Measurements from ENCODE around the gene ACSF3.

Gene ACSF3

DNA sequence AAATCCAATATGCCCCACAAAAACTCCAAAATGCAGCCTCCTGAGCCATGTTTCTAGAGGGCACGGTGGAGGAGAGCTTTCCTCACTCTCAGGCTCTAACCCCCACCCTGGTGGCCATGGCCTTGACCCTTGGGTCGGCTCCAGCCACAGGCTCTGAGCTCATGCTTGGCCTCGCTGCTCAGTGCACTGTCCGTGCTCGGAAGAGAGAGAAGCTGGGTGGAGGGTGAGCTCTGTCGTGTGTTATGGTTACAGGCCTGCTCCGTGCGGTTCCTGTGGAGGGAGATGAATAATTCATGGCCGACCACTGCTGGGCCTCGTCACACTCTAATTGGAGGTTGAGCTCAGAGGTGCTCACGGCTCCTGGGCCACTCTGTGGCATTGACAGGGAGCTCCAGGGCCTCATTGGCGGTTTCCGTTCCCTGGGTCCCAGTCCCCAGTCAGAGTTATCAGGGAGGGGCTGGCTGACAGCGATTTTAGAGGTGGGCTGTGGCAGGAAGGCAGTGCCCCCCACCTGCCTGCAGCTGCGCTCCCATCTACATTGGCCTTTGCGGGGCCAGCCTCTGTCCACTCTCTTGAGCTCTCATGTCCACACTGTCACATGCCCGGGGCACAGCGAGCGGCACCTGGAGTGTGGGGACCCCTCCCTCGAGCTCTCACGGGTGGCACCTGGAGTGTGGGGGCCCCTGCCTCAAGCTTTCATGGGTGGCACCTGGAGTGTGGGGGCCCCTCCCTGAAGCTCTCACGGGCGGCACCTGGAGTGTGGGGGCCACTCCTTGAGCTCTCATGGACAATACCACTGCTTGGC lies 24.9 kb downstream of the ACSF3 start:
- Mint-ChIP-seq H3K4me1 (ENCODE audit: low read depth in 2 of 2) (peaks cover 19 to 32% of the 10 kb centered on the region in 2 donors), H3K9me3 (no peaks in the 10 kb centered on the region), H3K27me3 (no peaks in the 10 kb centered on the region), H3K27ac (peak overlapping the region; percentile 79 to 81), H3K36me3 (ENCODE audit: insufficient read depth) (peaks cover 19% of the 10 kb centered on the region), H3K4me3 (no peak overlapping the region)
- no peak for DNase-seq
- no peak for ATAC-seq (replicated peaks)

DNA sequence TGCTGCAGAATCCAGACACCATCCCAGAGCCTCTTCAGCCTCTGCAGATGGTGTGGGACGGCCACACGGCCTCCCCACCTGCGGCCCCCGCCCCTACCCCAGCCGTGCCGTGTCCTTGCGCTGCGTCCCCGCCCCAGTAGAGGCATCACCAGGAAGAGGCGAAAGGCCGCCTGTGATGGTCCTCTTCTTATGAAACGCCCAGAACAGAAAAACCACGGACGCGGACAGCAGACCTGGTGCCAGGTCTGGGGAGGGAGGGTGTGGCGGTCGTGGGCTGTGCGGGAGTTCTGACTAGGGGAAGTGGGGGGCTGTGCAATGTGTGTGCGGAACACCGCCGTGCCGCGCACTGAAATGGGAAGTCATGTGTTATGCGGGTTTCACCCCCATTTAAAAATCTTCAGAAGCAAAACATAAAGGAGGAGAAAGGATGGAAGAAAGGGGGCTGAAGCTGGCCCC lies 25.5 kb downstream of the ACSF3 start:
- Mint-ChIP-seq H3K27ac (peak overlapping the region; percentile 46 to 81), H3K9me3 (no peaks in the 10 kb centered on the region)

GRCh38 chr16:89119661-89120141 lies 26.0 kb downstream of the ACSF3 start:
- ATAC-seq (replicated peaks) (no peak), DNase-seq (no peak)
- H3K27me3 Mint-ChIP-seq: no peaks in the 10 kb centered on the region
- no peaks in the 10 kb centered on the region for H3K9me3 Mint-ChIP-seq
- H3K4me1 Mint-ChIP-seq (ENCODE audit: low read depth in 2 of 2): peaks cover 15 to 25% of the 10 kb centered on the region in 2 donors
- H3K27ac Mint-ChIP-seq: peak overlapping the region; percentile 46 to 81
- no peak overlapping the region for H3K4me3 Mint-ChIP-seq
- peaks cover 16% of the 10 kb centered on the region for H3K36me3 Mint-ChIP-seq (ENCODE audit: insufficient read depth)

More for the DNA sequence above, 25.5 kb downstream of the ACSF3 start:
- ATAC-seq (replicated peaks) (no peak), DNase-seq (no peak)
- H3K36me3 Mint-ChIP-seq (ENCODE audit: insufficient read depth): peaks cover 19% of the 10 kb centered on the region
- H3K4me3 Mint-ChIP-seq: no peak overlapping the region
- H3K27me3 Mint-ChIP-seq: no peaks in the 10 kb centered on the region
- H3K4me1 Mint-ChIP-seq (ENCODE audit: low read depth in 2 of 2): peaks cover 19 to 30% of the 10 kb centered on the region in 2 donors

DNA sequence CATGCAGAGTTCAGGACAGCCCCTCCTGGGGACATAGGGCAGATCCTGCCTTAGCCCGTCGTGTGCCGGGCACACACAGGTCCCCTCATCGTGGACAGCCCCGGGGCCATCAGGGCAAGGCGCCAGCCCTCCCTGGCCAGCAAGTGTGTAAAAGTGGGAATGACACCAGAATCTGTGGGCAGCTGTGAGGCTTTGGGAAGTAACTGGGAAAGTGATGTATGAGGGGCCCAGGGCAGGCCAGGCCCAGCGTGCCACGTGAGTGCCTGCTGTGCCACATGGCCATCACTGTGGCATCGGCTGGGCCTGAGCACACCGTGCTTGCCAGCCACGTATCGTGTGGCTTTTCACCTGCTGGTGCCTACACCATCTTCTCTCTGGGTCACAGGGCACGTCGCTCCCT lies 26.6 kb downstream of the ACSF3 start:
- H3K9me3 Mint-ChIP-seq: no peaks in the 10 kb centered on the region
- no peaks in the 10 kb centered on the region for H3K27me3 Mint-ChIP-seq
- H3K36me3 Mint-ChIP-seq (ENCODE audit: insufficient read depth): peaks cover 11% of the 10 kb centered on the region
- no peak overlapping the region for H3K4me3 Mint-ChIP-seq
- DNase-seq: no peak
- no peak for ATAC-seq (replicated peaks)
- H3K27ac Mint-ChIP-seq: no peak overlapping the region
- peaks cover 9 to 19% of the 10 kb centered on the region in 2 donors for H3K4me1 Mint-ChIP-seq (ENCODE audit: low read depth in 2 of 2)

DNA sequence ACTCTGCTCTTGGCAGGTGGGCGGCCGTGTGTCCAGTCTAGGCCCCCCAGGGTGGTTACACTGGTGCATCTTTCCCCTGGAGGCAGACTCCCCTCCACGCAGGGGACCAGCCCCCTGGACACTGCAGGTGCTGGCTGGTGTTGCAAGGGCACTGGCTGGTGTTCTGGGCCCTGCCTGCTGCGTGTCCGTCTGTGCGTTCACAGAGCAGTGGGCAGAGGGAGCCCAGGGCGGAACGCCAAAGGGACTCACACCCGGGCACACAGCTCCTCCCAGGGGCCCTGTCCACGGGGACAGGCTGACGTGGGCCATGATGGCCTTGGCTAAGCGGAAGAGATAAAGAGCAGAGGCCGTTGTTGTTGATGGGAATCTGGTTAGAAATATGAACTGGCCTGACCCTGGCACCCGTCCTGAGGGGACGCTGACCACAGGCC lies 27.3 kb downstream of the ACSF3 start:
- ATAC-seq (replicated peaks) (no peak), DNase-seq (no peak)
- H3K4me1 Mint-ChIP-seq (ENCODE audit: low read depth in 2 of 2): peaks cover 3 to 16% of the 10 kb centered on the region in 2 donors
- H3K9me3 Mint-ChIP-seq: no peaks in the 10 kb centered on the region
- no peak overlapping the region for H3K4me3 Mint-ChIP-seq
- peaks cover 9% of the 10 kb centered on the region for H3K36me3 Mint-ChIP-seq (ENCODE audit: insufficient read depth)
- H3K27ac Mint-ChIP-seq: no peak overlapping the region
- no peaks in the 10 kb centered on the region for H3K27me3 Mint-ChIP-seq

- ATAC-seq (replicated peaks) (no peak), DNase-seq (no peak)
- no peaks in the 10 kb centered on the region for H3K9me3 Mint-ChIP-seq
- H3K27me3 Mint-ChIP-seq: no peaks in the 10 kb centered on the region
- H3K4me3 Mint-ChIP-seq: no peak overlapping the region
- peaks cover 0 to 13% of the 10 kb centered on the region in 2 donors for H3K4me1 Mint-ChIP-seq (ENCODE audit: low read depth in 2 of 2)
- H3K36me3 Mint-ChIP-seq (ENCODE audit: insufficient read depth): peaks cover 6% of the 10 kb centered on the region
- peak overlapping the region in 1 of 2 donors; percentile 90 for H3K27ac Mint-ChIP-seq
Measured at GRCh38 chr16:89121691-89122321, 28.2 kb downstream of the ACSF3 start.

DNA sequence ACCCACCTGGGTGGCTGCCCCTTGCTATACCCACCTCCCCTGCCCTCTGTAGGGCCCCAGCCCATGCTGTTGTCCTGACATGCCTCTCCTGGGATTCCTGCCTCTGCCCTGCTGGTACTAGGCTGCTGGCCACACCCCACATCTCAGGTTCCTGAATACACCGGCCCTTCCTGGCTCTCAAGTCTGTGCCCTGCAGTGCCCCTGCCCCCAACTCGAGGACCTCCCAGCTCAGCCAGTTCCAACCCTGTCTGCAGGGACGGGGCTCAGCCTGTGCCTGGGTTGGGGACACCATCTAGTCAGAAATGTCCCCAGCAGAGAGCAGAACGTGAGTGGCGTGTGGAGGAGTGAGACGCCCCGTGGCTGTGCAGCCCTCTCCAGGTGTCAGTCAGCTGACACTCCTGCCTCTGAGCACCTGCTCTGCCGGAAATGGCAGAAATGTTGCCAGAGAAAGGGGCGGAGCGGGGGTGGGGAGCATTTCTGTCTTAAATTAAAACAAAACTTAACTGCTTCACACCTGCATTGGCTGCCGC lies 28.7 kb downstream of the ACSF3 start:
- H3K9me3 Mint-ChIP-seq: no peaks in the 10 kb centered on the region
- no peaks in the 10 kb centered on the region for H3K27me3 Mint-ChIP-seq
- H3K4me3 Mint-ChIP-seq: no peak overlapping the region
- H3K36me3 Mint-ChIP-seq (ENCODE audit: insufficient read depth): peaks cover 6% of the 10 kb centered on the region
- DNase-seq (peak; percentile 16 to 37 (median 34)), ATAC-seq (replicated peaks) (peak; percentile 96)
- H3K27ac Mint-ChIP-seq: peak overlapping the region; percentile 46 to 90
- H3K4me1 Mint-ChIP-seq (ENCODE audit: low read depth in 2 of 2): peaks cover 4 to 13% of the 10 kb centered on the region in 2 donors

- Mint-ChIP-seq H3K36me3 (ENCODE audit: insufficient read depth) (peaks cover 2% of the 10 kb centered on the region), H3K27me3 (no peaks in the 10 kb centered on the region), H3K9me3 (no peaks in the 10 kb centered on the region), H3K4me1 (ENCODE audit: low read depth in 2 of 2) (peaks cover 8 to 13% of the 10 kb centered on the region in 2 donors), H3K4me3 (no peak overlapping the region), H3K27ac (peak overlapping the region; percentile 7 to 46)
- no peak for DNase-seq
- no peak for ATAC-seq (replicated peaks)
Measured at GRCh38 chr16:89123001-89123830, 29.6 kb downstream of the ACSF3 start.

DNA sequence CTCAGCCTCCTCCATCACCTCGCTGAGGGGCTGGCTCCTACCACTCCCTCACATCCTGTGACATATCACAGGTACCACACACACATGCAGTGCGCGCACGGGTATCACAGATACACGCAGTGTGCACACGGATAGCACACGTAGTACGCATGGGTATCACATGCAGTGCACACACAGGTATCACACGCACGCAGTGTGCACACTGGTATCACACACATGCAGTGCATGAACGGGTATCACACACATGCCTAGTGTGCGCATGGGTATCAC lies 30.1 kb downstream of the ACSF3 start:
- DNase-seq (no peak), ATAC-seq (replicated peaks) (no peak)
- no peaks in the 10 kb centered on the region for H3K27me3 Mint-ChIP-seq
- no peaks in the 10 kb centered on the region for H3K9me3 Mint-ChIP-seq
- H3K27ac Mint-ChIP-seq: peak overlapping the region in 1 of 2 donors; percentile 7
- no peaks in the 10 kb centered on the region for H3K36me3 Mint-ChIP-seq (ENCODE audit: insufficient read depth)
- peaks cover 8 to 13% of the 10 kb centered on the region in 2 donors for H3K4me1 Mint-ChIP-seq (ENCODE audit: low read depth in 2 of 2)
- H3K4me3 Mint-ChIP-seq: no peak overlapping the region

- Mint-ChIP-seq H3K4me1 (ENCODE audit: low read depth in 2 of 2) (peaks cover 3 to 8% of the 10 kb centered on the region in 2 donors), H3K27me3 (no peaks in the 10 kb centered on the region), H3K4me3 (no peak overlapping the region), H3K36me3 (ENCODE audit: insufficient read depth) (peaks cover 9% of the 10 kb centered on the region), H3K27ac (no peak overlapping the region), H3K9me3 (no peaks in the 10 kb centered on the region)
- ATAC-seq (replicated peaks) (no peak), DNase-seq (no peak)
Measured at GRCh38 chr16:89129378-89129777, 35.7 kb downstream of the ACSF3 start.

GRCh38 chr16:89130448-89130847 lies 36.8 kb downstream of the ACSF3 start:
- DNase-seq (no peak), ATAC-seq (replicated peaks) (no peak)
- Mint-ChIP-seq H3K4me3 (no peak overlapping the region), H3K27me3 (no peaks in the 10 kb centered on the region), H3K9me3 (no peaks in the 10 kb centered on the region), H3K4me1 (ENCODE audit: low read depth in 2 of 2) (peaks cover 3 to 8% of the 10 kb centered on the region in 2 donors), H3K36me3 (ENCODE audit: insufficient read depth) (peaks cover 11% of the 10 kb centered on the region), H3K27ac (peak overlapping the region in 1 of 2 donors; percentile 79)

DNA sequence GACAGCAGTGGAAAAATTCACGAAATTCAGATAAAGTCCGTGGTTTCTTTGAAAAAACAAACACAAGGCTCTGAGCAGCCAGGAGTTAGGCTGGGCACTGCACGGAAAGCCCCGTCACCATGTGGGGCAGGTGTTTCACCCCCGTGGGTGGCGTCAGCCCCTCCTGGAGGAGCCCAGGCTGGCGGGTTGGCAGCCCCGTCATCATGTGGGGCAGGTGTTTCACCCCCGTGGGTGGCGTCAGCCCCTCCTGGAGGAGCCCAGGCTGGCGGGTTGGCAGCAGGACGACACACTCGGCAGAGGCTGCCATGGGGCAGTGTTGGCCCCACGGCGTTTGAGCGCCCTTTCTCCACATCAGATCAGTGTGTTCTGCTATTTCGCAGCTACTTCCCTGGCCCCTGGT lies 38.1 kb downstream of the ACSF3 start:
- Mint-ChIP-seq H3K9me3 (no peaks in the 10 kb centered on the region), H3K27ac (peak overlapping the region in 1 of 2 donors; percentile 15), H3K4me1 (ENCODE audit: low read depth in 2 of 2) (peaks cover 0 to 8% of the 10 kb centered on the region in 2 donors), H3K36me3 (ENCODE audit: insufficient read depth) (peaks cover 15% of the 10 kb centered on the region), H3K27me3 (no peaks in the 10 kb centered on the region), H3K4me3 (no peak overlapping the region)
- no peak for DNase-seq
- peak; percentile 16 for ATAC-seq (replicated peaks)
